ENCODE data around the gene CMTM7.

GRCh38 chr3:32500231-32500630 is 108.6 kb downstream of the CMTM7 start:
- no peak for TF ChIP-seq CTCF (IDR thresholded peaks at IDR 0.05; ENCODE audit: low read depth, low read length, poor library complexity, severe bottlenecking)
- TF ChIP-seq EZH2phosphoT487 (IDR thresholded peaks at IDR 0.05; ENCODE audit: borderline replicate concordance, low read length) = no peak

Measured in DOHH2 (cell line).